Gastroesophageal sphincter (tissue), 3 donors: ENCODE data around the gene TCEAL2.
A peak's percentile ranks its signal among the peaks of the same experiment; 100 is the strongest.

Experiments
- CTCF ChIP-seq, 4 experiments: fragments of 200-600 bp in 2 of 4; fragments of 450-650 bp in 2 of 4; sonication (generic) in 1 of 4; IDR thresholded peaks; one replicate each; pipeline ENCODE4 v1.5.1; 2017 to 2019; ENCODE audit warnings: antibody characterized with exemption in 4 of 4, mild to moderate bottlenecking in 2 of 4, moderate library complexity in 2 of 4
- EP300 ChIP-seq: sonication (generic); formaldehyde crosslinking; IDR thresholded peaks from one replicate; pipeline ENCODE4 v1.6.1; 2017; ENCODE audit warnings: antibody characterized with exemption, mild to moderate bottlenecking

GRCh38 chrX:102129473-102129872 is 4.0 kb downstream of the TCEAL2 start:
- TF ChIP-seq CTCF (IDR thresholded peaks at IDR 0.05) (peak in 1 of 4 experiments; percentile 36), EP300 (no peak)
